ENCODE results near the gene TEX48. TPM values are rescaled to one million over a fixed set of nuclear protein-coding genes. Genes with fewer than 3 reads are reported as not detected.

Gene TEX48
- total and polyA plus RNA-seq, 2 donors, result 0.07 TPM; not detected in 1

GRCh38 chr9:114643001-114643400 is 39.0 kb downstream of the TEX48 start:
- 98% methylated on average over 8 of the region's 8 CpGs for WGBS
- no peaks in the 10 kb centered on the region for H3K27me3 ChIP-seq (ENCODE audit: control insufficient read depth in 2 of 2, insufficient read depth in 1 of 2, low read length in 1 of 2)
- H3K27ac ChIP-seq (ENCODE audit: low read depth in 1 of 2, low read length in 1 of 2), result no peak overlapping the region
- peaks cover 23 to 35% of the 10 kb centered on the region in 2 donors for H3K36me3 ChIP-seq (ENCODE audit: control insufficient read depth in 2 of 2, insufficient read depth in 2 of 2, low read length in 1 of 2)
- no peaks in the 10 kb centered on the region for H3K4me1 ChIP-seq (ENCODE audit: control insufficient read depth in 2 of 2, insufficient read depth in 2 of 2, low read length in 2 of 2)
- DNase-seq (ENCODE audit: low read depth in 6 of 9, low spot score in 9 of 9), result no peak
- H3K9me3 ChIP-seq (ENCODE audit: control insufficient read depth in 2 of 2, insufficient read depth in 1 of 2, low read length in 1 of 2), result no peaks in the 10 kb centered on the region
- no peak overlapping the region for H3K4me3 ChIP-seq (ENCODE audit: low read length in 2 of 2)

- no peak overlapping the region for H3K4me3 ChIP-seq (ENCODE audit: low read length in 2 of 2)
- peaks cover 26 to 39% of the 10 kb centered on the region in 2 donors for H3K36me3 ChIP-seq (ENCODE audit: control insufficient read depth in 2 of 2, insufficient read depth in 2 of 2, low read length in 1 of 2)
- H3K27ac ChIP-seq (ENCODE audit: low read depth in 1 of 2, low read length in 1 of 2), result no peak overlapping the region
- WGBS, result 63% methylated on average over 1 of the region's 1 CpG
- no peaks in the 10 kb centered on the region for H3K27me3 ChIP-seq (ENCODE audit: control insufficient read depth in 2 of 2, insufficient read depth in 1 of 2, low read length in 1 of 2)
- no peak for DNase-seq (ENCODE audit: low read depth in 6 of 9, low spot score in 9 of 9)
- no peaks in the 10 kb centered on the region for H3K9me3 ChIP-seq (ENCODE audit: control insufficient read depth in 2 of 2, insufficient read depth in 1 of 2, low read length in 1 of 2)
- no peaks in the 10 kb centered on the region for H3K4me1 ChIP-seq (ENCODE audit: control insufficient read depth in 2 of 2, insufficient read depth in 2 of 2, low read length in 2 of 2)
Measured at GRCh38 chr9:114641967-114642366, 40.0 kb downstream of the TEX48 start.

- no peaks in the 10 kb centered on the region for H3K27me3 ChIP-seq (ENCODE audit: control insufficient read depth in 2 of 2, insufficient read depth in 1 of 2, low read length in 1 of 2)
- WGBS, result 99% methylated on average over 8 of the region's 8 CpGs
- peaks cover 31 to 44% of the 10 kb centered on the region in 2 donors for H3K36me3 ChIP-seq (ENCODE audit: control insufficient read depth in 2 of 2, insufficient read depth in 2 of 2, low read length in 1 of 2)
Measured at GRCh38 chr9:114638404-114638803, 43.6 kb downstream of the TEX48 start.

GRCh38 chr9:114634387-114634786 is 47.6 kb downstream of the TEX48 start:
- DNase-seq (ENCODE audit: low read depth in 6 of 9, low spot score in 9 of 9), result no peak
- Histone ChIP-seq H3K27me3 (ENCODE audit: control insufficient read depth in 2 of 2, insufficient read depth in 1 of 2, low read length in 1 of 2) (no peaks in the 10 kb centered on the region), H3K27ac (ENCODE audit: low read depth in 1 of 2, low read length in 1 of 2) (no peak overlapping the region), H3K9me3 (ENCODE audit: control insufficient read depth in 2 of 2, insufficient read depth in 1 of 2, low read length in 1 of 2) (no peaks in the 10 kb centered on the region), H3K4me1 (ENCODE audit: control insufficient read depth in 2 of 2, insufficient read depth in 2 of 2, low read length in 2 of 2) (no peaks in the 10 kb centered on the region), H3K36me3 (ENCODE audit: control insufficient read depth in 2 of 2, insufficient read depth in 2 of 2, low read length in 1 of 2) (peaks cover 45 to 51% of the 10 kb centered on the region in 2 donors), H3K4me3 (ENCODE audit: low read length in 2 of 2) (no peak overlapping the region)
- WGBS, result 98% methylated on average over 6 of the region's 6 CpGs

More at GRCh38 chr9:114638404-114638803, 43.6 kb downstream of the TEX48 start:
- Histone ChIP-seq H3K27ac (ENCODE audit: low read depth in 1 of 2, low read length in 1 of 2) (no peak overlapping the region), H3K4me1 (ENCODE audit: control insufficient read depth in 2 of 2, insufficient read depth in 2 of 2, low read length in 2 of 2) (no peaks in the 10 kb centered on the region), H3K9me3 (ENCODE audit: control insufficient read depth in 2 of 2, insufficient read depth in 1 of 2, low read length in 1 of 2) (no peaks in the 10 kb centered on the region), H3K4me3 (ENCODE audit: low read length in 2 of 2) (no peak overlapping the region)
- DNase-seq (ENCODE audit: low read depth in 6 of 9, low spot score in 9 of 9), result no peak

GRCh38 chr9:114633438-114634089 is 48.4 kb downstream of the TEX48 start:
- DNase-seq (ENCODE audit: low read depth in 6 of 9, low spot score in 9 of 9), result no peak
- Histone ChIP-seq H3K9me3 (ENCODE audit: control insufficient read depth in 2 of 2, insufficient read depth in 1 of 2, low read length in 1 of 2) (no peaks in the 10 kb centered on the region), H3K27me3 (ENCODE audit: control insufficient read depth in 2 of 2, insufficient read depth in 1 of 2, low read length in 1 of 2) (no peaks in the 10 kb centered on the region), H3K4me1 (ENCODE audit: control insufficient read depth in 2 of 2, insufficient read depth in 2 of 2, low read length in 2 of 2) (no peaks in the 10 kb centered on the region), H3K27ac (ENCODE audit: low read depth in 1 of 2, low read length in 1 of 2) (no peak overlapping the region), H3K4me3 (ENCODE audit: low read length in 2 of 2) (no peak overlapping the region), H3K36me3 (ENCODE audit: control insufficient read depth in 2 of 2, insufficient read depth in 2 of 2, low read length in 1 of 2) (peaks cover 49 to 56% of the 10 kb centered on the region in 2 donors)
- 97% methylated on average over 11 of the region's 11 CpGs for WGBS

DNA sequence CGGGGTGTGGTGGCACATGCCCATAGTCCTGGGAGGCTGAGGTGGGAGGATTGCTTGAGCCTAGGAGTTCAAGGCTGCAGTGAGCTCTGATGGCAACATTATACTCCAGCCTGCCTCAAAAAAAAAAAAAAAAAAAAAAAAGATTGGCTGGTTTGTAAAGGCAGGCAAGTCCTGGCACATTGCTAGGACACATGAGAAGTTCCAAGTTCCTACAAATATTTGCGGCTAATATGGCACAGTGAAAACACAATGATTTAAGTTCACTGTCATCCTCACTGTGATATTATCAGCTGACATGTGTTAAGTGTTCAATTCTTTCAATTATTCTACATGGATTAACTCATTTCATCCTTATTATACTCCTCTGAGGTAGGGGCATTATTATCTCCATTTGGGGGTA is 50.8 kb downstream of the TEX48 start:
- peaks cover 62 to 65% of the 10 kb centered on the region in 2 donors for H3K36me3 ChIP-seq (ENCODE audit: control insufficient read depth in 2 of 2, insufficient read depth in 2 of 2, low read length in 1 of 2)
- WGBS, result 0% methylated on average over 2 of the region's 2 CpGs
- no peaks in the 10 kb centered on the region for H3K9me3 ChIP-seq (ENCODE audit: control insufficient read depth in 2 of 2, insufficient read depth in 1 of 2, low read length in 1 of 2)
- H3K4me3 ChIP-seq (ENCODE audit: low read length in 2 of 2), result no peak overlapping the region
- no peaks in the 10 kb centered on the region for H3K27me3 ChIP-seq (ENCODE audit: control insufficient read depth in 2 of 2, insufficient read depth in 1 of 2, low read length in 1 of 2)
- H3K4me1 ChIP-seq (ENCODE audit: control insufficient read depth in 2 of 2, insufficient read depth in 2 of 2, low read length in 2 of 2), result no peaks in the 10 kb centered on the region
- no peak overlapping the region for H3K27ac ChIP-seq (ENCODE audit: low read depth in 1 of 2, low read length in 1 of 2)
- DNase-seq (ENCODE audit: low read depth in 6 of 9, low spot score in 9 of 9), result no peak

- no peaks in the 10 kb centered on the region for H3K4me1 ChIP-seq (ENCODE audit: control insufficient read depth in 2 of 2, insufficient read depth in 2 of 2, low read length in 2 of 2)
- H3K36me3 ChIP-seq (ENCODE audit: control insufficient read depth in 2 of 2, insufficient read depth in 2 of 2, low read length in 1 of 2), result peaks cover 59 to 61% of the 10 kb centered on the region in 2 donors
- no peaks in the 10 kb centered on the region for H3K9me3 ChIP-seq (ENCODE audit: control insufficient read depth in 2 of 2, insufficient read depth in 1 of 2, low read length in 1 of 2)
- no peak overlapping the region for H3K4me3 ChIP-seq (ENCODE audit: low read length in 2 of 2)
- 97% methylated on average over 7 of the region's 7 CpGs for WGBS
- no peaks in the 10 kb centered on the region for H3K27me3 ChIP-seq (ENCODE audit: control insufficient read depth in 2 of 2, insufficient read depth in 1 of 2, low read length in 1 of 2)
- no peak for DNase-seq (ENCODE audit: low read depth in 6 of 9, low spot score in 9 of 9)
- no peak overlapping the region for H3K27ac ChIP-seq (ENCODE audit: low read depth in 1 of 2, low read length in 1 of 2)
Measured at GRCh38 chr9:114629563-114630090, 52.4 kb downstream of the TEX48 start.

DNA sequence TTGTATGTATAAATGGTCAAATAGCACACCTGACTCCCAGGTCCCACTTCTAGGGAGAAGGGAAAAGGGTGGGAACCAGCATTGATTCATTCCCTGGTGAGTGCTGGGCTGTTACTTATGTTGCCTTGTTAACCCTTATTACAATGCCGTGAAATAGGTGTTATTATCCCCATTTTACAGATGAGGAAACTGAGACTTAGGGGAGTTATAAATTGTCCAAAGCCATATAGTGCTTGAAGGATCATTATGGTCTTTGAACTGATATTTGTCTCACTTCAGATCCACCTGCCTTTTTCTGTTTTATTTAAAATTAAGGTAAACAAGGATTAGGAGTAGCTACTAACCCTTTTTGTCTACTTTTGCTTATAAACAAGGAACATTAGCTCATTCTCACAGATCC is 54.4 kb downstream of the TEX48 start:
- H3K36me3 ChIP-seq (ENCODE audit: control insufficient read depth in 2 of 2, insufficient read depth in 2 of 2, low read length in 1 of 2), result peaks cover 49 to 51% of the 10 kb centered on the region in 2 donors
- H3K9me3 ChIP-seq (ENCODE audit: control insufficient read depth in 2 of 2, insufficient read depth in 1 of 2, low read length in 1 of 2), result no peaks in the 10 kb centered on the region
- 95% methylated on average over 1 of the region's 1 CpG for WGBS
- H3K4me1 ChIP-seq (ENCODE audit: control insufficient read depth in 2 of 2, insufficient read depth in 2 of 2, low read length in 2 of 2), result no peaks in the 10 kb centered on the region
- no peak overlapping the region for H3K4me3 ChIP-seq (ENCODE audit: low read length in 2 of 2)
- DNase-seq (ENCODE audit: low read depth in 6 of 9, low spot score in 9 of 9), result no peak
- H3K27ac ChIP-seq (ENCODE audit: low read depth in 1 of 2, low read length in 1 of 2), result no peak overlapping the region
- H3K27me3 ChIP-seq (ENCODE audit: control insufficient read depth in 2 of 2, insufficient read depth in 1 of 2, low read length in 1 of 2), result no peaks in the 10 kb centered on the region

DNA sequence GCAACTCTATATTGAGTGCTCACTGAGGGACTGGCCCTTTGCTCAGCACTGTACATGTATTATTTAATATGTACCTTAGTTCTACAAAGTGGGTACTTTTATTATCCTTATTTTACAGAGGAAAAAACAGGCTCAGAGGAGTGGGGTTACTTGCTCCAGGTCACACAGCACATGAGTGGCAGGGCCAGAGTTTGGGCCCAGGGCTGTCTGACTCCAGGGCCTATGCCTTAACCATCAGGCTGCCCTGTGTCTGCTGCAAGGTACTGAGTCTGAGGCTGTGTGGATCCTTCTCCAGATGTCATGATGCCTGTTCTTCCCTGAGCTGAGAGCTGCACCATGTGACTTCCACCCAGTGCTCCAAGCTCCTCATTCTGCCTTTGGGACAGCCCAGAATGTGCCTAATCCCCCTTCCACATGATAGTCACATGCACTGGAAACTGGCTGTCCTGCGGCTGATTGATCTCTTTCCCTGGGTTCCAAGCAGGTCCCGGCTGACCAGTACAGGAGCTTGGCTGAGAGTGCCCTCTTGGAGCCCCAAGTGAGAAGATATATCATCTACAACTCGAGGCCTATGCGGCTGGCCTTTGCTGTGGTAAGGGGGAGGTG is 55.5 kb downstream of the TEX48 start:
- Histone ChIP-seq H3K4me1 (ENCODE audit: control insufficient read depth in 2 of 2, insufficient read depth in 2 of 2, low read length in 2 of 2) (no peaks in the 10 kb centered on the region), H3K36me3 (ENCODE audit: control insufficient read depth in 2 of 2, insufficient read depth in 2 of 2, low read length in 1 of 2) (peaks cover 43 to 46% of the 10 kb centered on the region in 2 donors), H3K27ac (ENCODE audit: low read depth in 1 of 2, low read length in 1 of 2) (no peak overlapping the region), H3K4me3 (ENCODE audit: low read length in 2 of 2) (no peak overlapping the region), H3K27me3 (ENCODE audit: control insufficient read depth in 2 of 2, insufficient read depth in 1 of 2, low read length in 1 of 2) (no peaks in the 10 kb centered on the region), H3K9me3 (ENCODE audit: control insufficient read depth in 2 of 2, insufficient read depth in 1 of 2, low read length in 1 of 2) (no peaks in the 10 kb centered on the region)
- WGBS, result 97% methylated on average over 4 of the region's 4 CpGs
- DNase-seq (ENCODE audit: low read depth in 6 of 9, low spot score in 9 of 9), result no peak

Measured in thymus (tissue), 11 donors.